NT2/D1 (cell line): Measurements from ENCODE around the gene CYFIP1.

Source experiments
- DNase-seq: peaks from one replicate; pipeline ENCODE4 v3.0.0-alpha.2; 2011; ENCODE audit warnings: low read depth, low spot score
- H3K27me3 ChIP-seq: 2 replicates; pipeline ENCODE4 v1.6.0; 2011; ENCODE audit warnings: mild to moderate bottlenecking; ENCODE audit not compliant: insufficient read length, insufficient read depth
- H3K36me3 ChIP-seq: 2 replicates; pipeline ENCODE4 v1.6.1; 2011; ENCODE audit warnings: mild to moderate bottlenecking, low read length, mixed read lengths; ENCODE audit not compliant: insufficient read depth, insufficient read length
- H3K4me1 ChIP-seq: 2 replicates; pipeline ENCODE4 v1.5.1; 2011; ENCODE audit not compliant: insufficient read depth, insufficient read length
- H3K4me3 ChIP-seq: 2 replicates; pipeline ENCODE4 v1.5.1; 2011; ENCODE audit warnings: low read depth; ENCODE audit not compliant: insufficient read length
- H3K9ac ChIP-seq: 2 replicates; pipeline ENCODE4 v1.6.0; 2011; ENCODE audit warnings: low read depth; ENCODE audit not compliant: insufficient read length
- H3K9me3 ChIP-seq: 2 replicates; pipeline ENCODE4 v1.5.1; 2011; ENCODE audit warnings: mild to moderate bottlenecking, low read length; ENCODE audit not compliant: insufficient read depth
- SUZ12 ChIP-seq: IDR thresholded peaks from 2 replicates; pipeline ENCODE4 v1.6.1; 2011; ENCODE audit not compliant: insufficient read length, insufficient read depth; ENCODE audit errors: extremely low read depth
- YY1 ChIP-seq: IDR thresholded peaks from 2 replicates; pipeline ENCODE4 v1.6.1; 2011; ENCODE audit not compliant: insufficient read length, insufficient read depth
- ZNF274 ChIP-seq: IDR thresholded peaks from 2 replicates; pipeline ENCODE4 v1.6.1; 2011; ENCODE audit warnings: mild to moderate bottlenecking, low read depth, low read length

Gene CYFIP1

GRCh38 chr15:22856659-22857058 lies 123.5 kb downstream of the CYFIP1 start:
- no peak for DNase-seq
- Histone ChIP-seq H3K9ac (no peak overlapping the region), H3K36me3 (peaks cover 50% of the 10 kb centered on the region), H3K9me3 (no peaks in the 10 kb centered on the region), H3K4me1 (no peaks in the 10 kb centered on the region), H3K27me3 (no peaks in the 10 kb centered on the region), H3K4me3 (no peak overlapping the region)
- TF ChIP-seq SUZ12 (no peak), YY1 (no peak), ZNF274 (no peak)

DNA sequence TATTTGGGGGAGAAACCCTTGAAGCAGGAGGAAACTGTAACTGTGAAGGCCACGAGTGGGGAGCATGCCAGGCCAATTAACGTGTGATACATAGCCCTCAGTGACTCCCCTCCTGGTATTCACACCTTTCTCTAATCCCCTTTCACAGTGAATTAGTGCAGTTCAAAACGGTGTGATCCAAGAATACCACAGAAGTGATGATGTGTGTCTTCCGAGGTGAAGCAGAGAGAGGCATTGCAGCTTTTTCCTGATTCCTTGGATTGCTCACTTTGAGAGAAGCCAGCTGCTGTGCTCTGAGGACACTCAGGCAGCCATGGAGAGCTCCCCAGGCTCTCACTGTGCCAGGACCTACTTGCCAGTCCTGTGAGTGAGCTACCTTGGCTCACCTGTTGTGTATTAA lies 124.4 kb downstream of the CYFIP1 start:
- Histone ChIP-seq H3K27me3 (no peaks in the 10 kb centered on the region), H3K9me3 (no peaks in the 10 kb centered on the region), H3K4me3 (no peak overlapping the region), H3K9ac (no peak overlapping the region), H3K4me1 (no peaks in the 10 kb centered on the region), H3K36me3 (peaks cover 56% of the 10 kb centered on the region)
- DNase-seq = no peak
- TF ChIP-seq ZNF274 = no peak
- TF ChIP-seq YY1 = no peak
- TF ChIP-seq SUZ12 = no peak

DNA sequence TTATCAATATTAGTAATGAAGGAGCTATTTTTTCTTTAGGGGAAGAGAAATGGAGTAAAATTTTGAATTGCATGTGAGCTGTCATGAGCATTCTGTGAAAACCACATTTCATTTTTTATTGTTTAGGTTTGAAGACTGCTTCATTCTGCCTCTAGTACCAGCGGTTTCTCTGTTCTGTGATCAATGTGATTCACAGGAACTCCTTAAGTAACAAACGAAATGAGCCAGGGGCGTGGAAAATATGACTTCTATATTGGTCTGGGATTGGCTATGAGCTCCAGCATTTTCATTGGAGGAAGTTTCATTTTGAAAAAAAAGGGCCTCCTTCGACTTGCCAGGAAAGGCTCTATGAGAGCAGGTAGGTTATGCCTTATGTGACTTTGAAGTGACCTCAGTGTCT lies 128.7 kb downstream of the CYFIP1 start:
- Histone ChIP-seq H3K9me3 (no peaks in the 10 kb centered on the region), H3K27me3 (no peaks in the 10 kb centered on the region), H3K4me1 (no peaks in the 10 kb centered on the region), H3K4me3 (no peak overlapping the region), H3K36me3 (peaks cover 65% of the 10 kb centered on the region), H3K9ac (no peak overlapping the region)
- TF ChIP-seq ZNF274 (no peak), SUZ12 (no peak), YY1 (no peak)
- no peak for DNase-seq

DNA sequence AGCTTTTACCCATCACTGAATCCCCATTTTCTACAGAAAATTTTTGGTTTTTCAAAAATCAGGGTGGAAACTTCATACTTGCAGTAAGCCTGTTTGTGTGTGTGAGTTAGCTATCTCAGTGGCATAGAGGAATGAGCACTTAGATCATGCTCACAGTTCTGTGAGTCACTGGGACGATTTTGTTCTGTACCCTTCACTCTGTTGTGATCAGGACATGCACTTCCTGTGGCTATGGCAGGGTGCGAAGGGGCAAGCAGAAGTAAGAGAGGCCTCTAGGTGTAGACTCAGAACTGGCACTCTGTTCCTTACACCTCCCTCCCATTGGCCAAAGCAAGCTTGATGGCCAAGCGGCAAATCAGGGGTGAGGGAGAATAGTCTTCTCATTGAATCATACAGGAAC lies 130.1 kb downstream of the CYFIP1 start:
- H3K4me3 ChIP-seq = no peak overlapping the region
- no peaks in the 10 kb centered on the region for H3K4me1 ChIP-seq
- no peak overlapping the region for H3K9ac ChIP-seq
- peaks cover 64% of the 10 kb centered on the region for H3K36me3 ChIP-seq
- no peaks in the 10 kb centered on the region for H3K9me3 ChIP-seq
- TF ChIP-seq YY1 = no peak
- no peaks in the 10 kb centered on the region for H3K27me3 ChIP-seq
- no peak for DNase-seq

DNA sequence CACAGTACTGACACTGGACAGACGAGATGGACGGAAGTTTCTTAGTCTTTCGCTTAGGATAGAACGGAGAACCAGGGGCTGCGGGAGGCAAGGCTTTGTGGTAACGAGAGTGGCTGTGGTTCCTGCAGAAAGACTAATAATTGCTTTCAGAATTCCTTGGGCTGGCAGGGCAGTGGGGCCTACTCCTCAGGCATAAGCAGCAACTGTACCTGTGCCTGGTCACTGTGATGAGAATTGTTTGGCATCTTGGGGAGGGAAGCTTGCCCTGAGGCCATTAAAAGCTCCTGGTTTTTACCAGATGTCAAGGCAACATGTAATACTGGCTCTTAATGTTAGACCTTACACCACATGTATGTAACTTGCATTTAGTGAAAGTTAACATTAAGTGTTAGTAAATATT lies 134.1 kb downstream of the CYFIP1 start:
- H3K4me1 ChIP-seq = no peaks in the 10 kb centered on the region
- H3K36me3 ChIP-seq = peaks cover 65% of the 10 kb centered on the region
- no peak overlapping the region for H3K4me3 ChIP-seq
- H3K9ac ChIP-seq = no peak overlapping the region
- TF ChIP-seq ZNF274 (no peak), SUZ12 (no peak), YY1 (no peak)
- DNase-seq = no peak
- H3K27me3 ChIP-seq = no peaks in the 10 kb centered on the region
- H3K9me3 ChIP-seq = no peaks in the 10 kb centered on the region

DNA sequence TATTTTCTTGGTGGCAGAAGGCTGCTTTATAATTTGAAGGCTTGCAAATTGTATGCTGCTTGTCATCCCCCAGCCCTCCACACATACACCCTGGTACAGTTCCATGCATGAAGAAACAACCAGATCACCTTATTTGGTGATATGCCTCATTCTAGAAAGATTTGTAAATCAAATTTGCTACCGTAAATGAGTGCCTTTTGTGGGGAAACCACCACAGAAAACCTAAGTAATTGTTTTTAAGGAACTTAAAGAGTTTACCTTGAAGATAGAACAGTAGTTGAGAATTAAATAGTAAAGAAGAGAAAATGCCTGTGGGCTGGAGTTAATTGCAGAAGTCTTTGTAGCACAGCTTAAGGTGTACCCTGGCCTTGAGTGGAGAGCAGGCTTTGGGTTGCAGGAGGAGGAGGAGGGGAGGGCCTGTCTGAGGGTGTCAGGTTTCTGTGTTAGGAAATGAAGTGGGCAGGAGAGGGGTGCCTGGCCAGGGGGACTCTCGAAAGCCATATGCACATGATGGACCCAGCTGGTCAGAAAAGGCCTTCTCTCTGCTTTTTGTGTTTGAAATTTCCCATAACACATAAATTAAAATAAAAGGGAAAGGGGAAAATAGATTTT lies 134.8 kb downstream of the CYFIP1 start:
- H3K9ac ChIP-seq = no peak overlapping the region
- H3K27me3 ChIP-seq = no peaks in the 10 kb centered on the region
- peaks cover 62% of the 10 kb centered on the region for H3K36me3 ChIP-seq
- peak; percentile 20 for DNase-seq
- H3K9me3 ChIP-seq = no peaks in the 10 kb centered on the region
- TF ChIP-seq YY1 = no peak
- TF ChIP-seq ZNF274 = no peak
- TF ChIP-seq SUZ12 = no peak
- H3K4me3 ChIP-seq = no peak overlapping the region
- no peaks in the 10 kb centered on the region for H3K4me1 ChIP-seq

GRCh38 chr15:22844421-22845288 lies 135.5 kb downstream of the CYFIP1 start:
- H3K9ac ChIP-seq = no peak overlapping the region
- no peak for DNase-seq
- no peak overlapping the region for H3K4me3 ChIP-seq
- H3K27me3 ChIP-seq = no peaks in the 10 kb centered on the region
- peaks cover 60% of the 10 kb centered on the region for H3K36me3 ChIP-seq
- no peaks in the 10 kb centered on the region for H3K9me3 ChIP-seq
- TF ChIP-seq ZNF274 (no peak), YY1 (no peak), SUZ12 (no peak)
- H3K4me1 ChIP-seq = no peaks in the 10 kb centered on the region
